BE2C (cell line): Measurements from ENCODE around the gene FOXR1.

Source experiments
- DNase-seq: peaks from one replicate; pipeline ENCODE4 v3.0.0-alpha.2; 2020
- H3K27me3 ChIP-seq: fragments of 250-450 bp; sonication (Bioruptor Pico); 2 replicates; pipeline ENCODE4 v1.5.1; 2020; ENCODE audit warnings: mild to moderate bottlenecking
- H3K36me3 ChIP-seq: fragments of 250-450 bp; sonication (Bioruptor Pico); 2 replicates; pipeline ENCODE4 v1.5.1; 2020; ENCODE audit warnings: mild to moderate bottlenecking
- H3K4me1 ChIP-seq: fragments of 250-450 bp; sonication (Bioruptor Pico); 2 replicates; pipeline ENCODE4 v1.5.1; 2020
- H3K4me3 ChIP-seq: 2 replicates; pipeline ENCODE4 v1.5.1; 2011; ENCODE audit warnings: low read depth, low read length
- H3K9me3 ChIP-seq: fragments of 250-450 bp; sonication (Bioruptor Pico); 2 replicates; pipeline ENCODE4 v1.5.1; 2020
- CTCF ChIP-seq: IDR thresholded peaks from 2 replicates; pipeline ENCODE4 v1.5.1; 2012; ENCODE audit warnings: mild to moderate bottlenecking, low read depth, low read length

Gene FOXR1

GRCh38 chr11:119000906-119001305 is 29.3 kb downstream of the FOXR1 start:
- Histone ChIP-seq H3K4me3 (no peak overlapping the region), H3K9me3 (no peaks in the 10 kb centered on the region), H3K27me3 (no peaks in the 10 kb centered on the region), H3K36me3 (peaks cover 17% of the 10 kb centered on the region), H3K4me1 (0 out of 2 replicates have a peak, but pooled peaks cover 2% of the 10 kb centered on the region)
- DNase-seq = no peak
- TF ChIP-seq CTCF = no peak

- no peak for TF ChIP-seq CTCF
- peaks cover 32% of the 10 kb centered on the region for H3K36me3 ChIP-seq
Measured at GRCh38 chr11:119006656-119007055, 35.1 kb downstream of the FOXR1 start.

GRCh38 chr11:119011476-119012053 is 40.0 kb downstream of the FOXR1 start:
- Histone ChIP-seq H3K4me1 (no peaks in the 10 kb centered on the region), H3K4me3 (no peak overlapping the region), H3K27me3 (no peaks in the 10 kb centered on the region), H3K36me3 (peaks cover 58% of the 10 kb centered on the region), H3K9me3 (no peaks in the 10 kb centered on the region)
- no peak for DNase-seq
- no peak for TF ChIP-seq CTCF

More at GRCh38 chr11:119006656-119007055, 35.1 kb downstream of the FOXR1 start:
- no peaks in the 10 kb centered on the region for H3K27me3 ChIP-seq
- H3K4me1 ChIP-seq = no peaks in the 10 kb centered on the region
- no peak for DNase-seq
- H3K9me3 ChIP-seq = no peaks in the 10 kb centered on the region
- H3K4me3 ChIP-seq = no peak overlapping the region

- TF ChIP-seq CTCF = no peak
- no peaks in the 10 kb centered on the region for H3K4me1 ChIP-seq
- no peak overlapping the region for H3K4me3 ChIP-seq
- no peak for DNase-seq
- H3K27me3 ChIP-seq = no peaks in the 10 kb centered on the region
- peaks cover 57% of the 10 kb centered on the region for H3K36me3 ChIP-seq
- no peaks in the 10 kb centered on the region for H3K9me3 ChIP-seq
Measured at GRCh38 chr11:119012629-119013170, 41.1 kb downstream of the FOXR1 start.

- TF ChIP-seq CTCF = no peak
- no peaks in the 10 kb centered on the region for H3K4me1 ChIP-seq
- no peaks in the 10 kb centered on the region for H3K9me3 ChIP-seq
- DNase-seq = no peak
- peaks cover 59% of the 10 kb centered on the region for H3K36me3 ChIP-seq
- H3K27me3 ChIP-seq = no peaks in the 10 kb centered on the region
- H3K4me3 ChIP-seq = no peak overlapping the region
Measured at GRCh38 chr11:119014209-119014924, 42.8 kb downstream of the FOXR1 start.

- H3K36me3 ChIP-seq = peaks cover 59% of the 10 kb centered on the region
- H3K27me3 ChIP-seq = no peaks in the 10 kb centered on the region
- no peaks in the 10 kb centered on the region for H3K9me3 ChIP-seq
- peak; percentile 27; the same call in 1 of the 2 replicates for TF ChIP-seq CTCF
- no peak for DNase-seq
- H3K4me3 ChIP-seq = no peak overlapping the region
- no peaks in the 10 kb centered on the region for H3K4me1 ChIP-seq
Measured at GRCh38 chr11:119015054-119015611, 43.6 kb downstream of the FOXR1 start.
